Stimulated activated CD4-positive, alpha-beta T cell treated with anti-CD3 and anti-CD28 coated beads, Interleukin-4, amount 100 ng/mL, for 1 hour (primary cell): Measurements from ENCODE around the gene STOM.
"Not testable (repeated sequence)": the region's sequence is repeated elsewhere in the genome, so short reads cannot be mapped to it uniquely, and the experiment has no call there.

Experiments used
- DNase-seq: peaks from one replicate; pipeline ENCODE4 v3.0.0-alpha.2; 2020

The STOM gene

GRCh38 chr9:121298689-121299466 is 71.2 kb downstream of the STOM start:
- DNase-seq: no peak

DNA sequence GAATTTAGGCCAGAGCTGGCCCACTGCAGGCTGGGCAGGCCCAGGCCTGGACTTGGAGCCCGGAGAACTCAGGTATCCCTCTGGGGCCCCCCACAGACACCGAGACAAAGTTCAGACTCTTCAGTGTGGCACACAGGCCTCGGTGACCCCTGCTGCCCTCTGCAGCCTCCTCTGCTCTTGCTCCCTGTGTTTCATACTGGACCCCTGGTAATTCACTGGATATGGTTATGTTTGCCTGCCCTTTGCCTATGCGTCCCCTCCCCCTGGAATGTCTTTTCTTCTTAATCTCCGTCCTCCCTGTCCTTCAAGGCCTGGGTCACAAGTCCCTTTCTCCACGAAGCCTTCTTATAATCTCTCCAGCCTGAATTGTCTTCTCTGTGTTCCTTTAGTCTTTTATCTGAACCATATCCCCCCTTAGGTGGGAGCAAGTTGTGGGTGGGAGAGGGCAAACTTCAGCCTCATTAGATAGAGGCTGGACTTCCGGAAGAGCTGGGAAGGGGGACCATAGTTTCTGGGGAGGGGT is 72.0 kb downstream of the STOM start:
- no peak for DNase-seq

DNA sequence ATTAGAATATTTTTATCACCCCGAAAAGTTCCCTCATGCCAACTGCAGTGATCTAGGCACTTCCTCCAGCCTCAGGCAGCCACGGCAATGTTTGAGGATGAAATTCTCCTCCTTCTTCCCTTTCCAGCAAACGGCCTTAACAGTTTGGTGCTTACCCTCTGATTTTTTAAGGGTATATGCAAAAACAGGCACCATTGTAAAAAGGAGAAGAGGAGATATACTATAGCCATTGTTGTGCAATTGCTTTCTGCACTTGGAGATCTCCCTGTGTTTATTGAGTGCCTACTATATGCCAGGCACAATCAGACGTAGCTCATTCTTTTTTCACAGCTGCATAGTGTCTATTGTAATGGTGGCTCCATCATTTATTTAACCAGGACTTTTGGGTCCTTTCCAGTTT is 72.7 kb downstream of the STOM start:
- no peak for DNase-seq

DNA sequence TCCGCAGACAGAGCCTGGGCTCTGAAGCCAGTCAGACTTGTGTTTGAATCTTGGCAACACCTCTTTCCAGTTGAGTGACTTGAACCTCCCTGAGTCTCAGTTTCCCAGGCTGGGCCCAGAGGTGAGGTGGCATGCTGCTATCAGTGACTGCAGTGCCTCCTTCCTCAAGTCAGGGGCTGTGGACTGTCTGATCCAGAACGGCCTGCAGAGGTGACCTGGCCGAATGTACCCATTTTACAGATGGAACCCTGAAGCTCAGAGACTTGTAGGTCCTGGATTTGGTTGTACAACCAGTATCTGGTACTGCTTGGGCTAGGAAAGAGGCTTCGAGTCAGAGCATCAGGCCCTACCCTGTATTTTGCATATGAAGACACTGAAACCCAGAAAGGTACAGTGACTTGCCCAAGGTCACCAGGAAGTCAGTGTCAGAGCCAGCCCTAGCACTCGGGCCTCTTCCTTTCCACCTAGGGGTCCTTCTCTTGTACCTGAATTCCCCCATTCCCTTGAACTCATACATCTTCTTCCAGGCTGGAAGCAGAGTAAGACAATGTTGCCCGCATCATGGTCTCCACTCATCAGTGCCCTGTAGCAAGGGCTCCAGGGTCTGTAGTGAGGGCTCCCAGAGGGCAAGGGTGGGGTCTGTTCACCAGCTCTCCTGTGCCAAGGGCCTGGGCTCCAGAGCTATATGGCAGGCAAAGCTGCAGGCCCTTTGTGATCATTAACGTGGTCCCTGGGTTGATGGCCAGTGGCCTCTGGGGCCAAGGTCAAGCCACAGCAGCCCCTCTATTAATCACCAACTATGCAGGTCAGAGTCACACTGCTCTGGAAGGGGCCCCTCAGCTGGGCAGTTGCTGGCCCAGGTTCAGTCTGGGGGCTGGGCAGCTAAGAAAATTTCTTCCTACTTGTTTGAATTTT is 73.6 kb downstream of the STOM start:
- no peak for DNase-seq

DNA sequence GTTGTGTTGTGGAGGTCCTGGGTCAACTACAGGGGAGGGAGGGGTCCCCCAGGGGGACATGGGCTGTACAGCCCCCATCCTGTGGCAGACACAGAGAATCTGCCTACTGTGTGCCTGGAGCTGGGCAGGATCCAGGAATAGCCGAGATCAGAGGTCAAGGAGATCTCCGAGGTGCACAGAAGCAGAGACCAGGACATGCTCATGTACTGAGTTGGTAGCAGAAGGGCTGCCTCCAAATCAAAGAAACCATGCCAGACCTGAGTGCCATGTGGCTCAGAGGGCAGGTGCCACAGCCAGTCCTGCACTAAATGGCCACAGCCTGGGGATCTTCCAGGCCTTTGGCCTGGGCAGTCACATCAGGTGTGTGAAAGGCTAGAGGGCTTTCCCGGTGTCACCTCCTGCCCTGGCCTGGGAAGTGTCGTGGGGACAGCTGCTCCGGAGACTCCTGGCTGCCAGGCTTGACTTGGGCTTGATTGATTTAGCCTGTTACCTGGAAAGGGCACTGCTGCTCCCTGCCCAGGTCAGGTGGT is 74.3 kb downstream of the STOM start:
- no peak for DNase-seq

GRCh38 chr9:121294866-121295661 is 75.0 kb downstream of the STOM start:
- DNase-seq: no peak

- DNase-seq: no peak
These were observed 75.8 kb downstream of the STOM start for GRCh38 chr9:121294151-121294743.

GRCh38 chr9:121292801-121293241 is 77.2 kb downstream of the STOM start:
- DNase-seq: no peak

DNA sequence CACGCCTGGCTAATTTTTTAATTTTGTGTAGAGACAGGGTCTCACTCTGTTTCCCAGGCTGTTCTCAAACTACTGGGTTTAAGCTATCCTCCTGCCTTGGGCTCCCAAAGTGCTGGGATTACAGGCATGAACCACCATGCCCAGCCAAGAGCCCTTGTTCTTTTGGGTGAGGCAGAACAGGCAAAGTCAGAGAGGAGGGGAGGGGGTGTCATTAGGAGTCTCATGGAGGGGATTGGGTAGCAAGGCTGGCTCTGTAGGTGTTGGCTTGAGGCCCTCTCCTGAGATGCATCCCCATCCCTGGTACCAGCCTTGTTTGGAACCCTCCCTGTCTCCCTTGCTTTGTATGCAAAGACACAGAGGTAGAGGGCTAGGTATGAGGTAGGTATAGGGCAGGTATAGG is 78.0 kb downstream of the STOM start:
- DNase-seq: no peak

DNA sequence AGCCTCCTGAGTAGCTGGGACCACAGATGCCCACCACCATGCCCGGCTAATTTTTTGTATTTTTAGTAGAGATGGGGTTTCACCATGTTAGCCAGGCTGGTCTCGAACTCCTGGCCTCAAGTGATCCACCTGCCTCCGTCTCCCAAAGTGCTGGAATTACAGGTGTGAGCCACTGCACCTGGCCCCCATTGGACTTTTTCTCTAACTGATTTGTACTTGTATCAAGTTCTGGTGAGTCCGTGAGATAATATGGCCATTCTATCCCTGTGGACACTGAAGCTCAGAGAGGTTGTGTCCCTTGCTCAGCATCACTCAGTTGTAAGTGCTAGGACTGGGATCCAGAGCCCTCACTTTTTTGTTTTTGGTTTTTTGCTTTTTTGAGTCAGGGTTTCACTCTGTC is 78.5 kb downstream of the STOM start:
- not testable (repeated sequence) for DNase-seq

GRCh38 chr9:121289772-121290370 is 80.2 kb downstream of the STOM start:
- DNase-seq: no peak

- DNase-seq: no peak
These were observed 80.9 kb downstream of the STOM start for GRCh38 chr9:121289026-121289771.
